ENCODE measurements around the gene KCNE4.

- TF ChIP-seq GATA2 (IDR thresholded peaks at IDR 0.05; ENCODE audit: low read depth, low read length) (no peak), GATA3 (IDR thresholded peaks at IDR 0.05; ENCODE audit: low read depth, low read length) (no peak)
These were observed 39.7 kb upstream of the KCNE4 start for GRCh38 chr2:223012291-223012690.
